ENCODE data around the gene PABPN1L.

GRCh38 chr16:88817785-88818574, 48.5 kb downstream of the PABPN1L start:
- TF ChIP-seq EZH2 (IDR thresholded peaks at IDR 0.05; ENCODE audit: borderline replicate concordance, control insufficient read depth, low read depth, low read length), result no peak
- no peak for TF ChIP-seq POLR2AphosphoS5 (IDR thresholded peaks at IDR 0.05; ENCODE audit: low read length)
- TF ChIP-seq CTCF (IDR thresholded peaks at IDR 0.05 in 2 of 3, conservative IDR thresholded peaks at IDR 0.05 in 1 of 3; ENCODE audit: control insufficient read depth in 2 of 3, extremely low read depth in 1 of 3, insufficient read depth in 1 of 3, low read depth in 3 of 3, low read length in 3 of 3), result no peak
- no peak for TF ChIP-seq CEBPB (IDR thresholded peaks at IDR 0.05; ENCODE audit: borderline replicate concordance in 1 of 2, low read depth in 2 of 2, low read length in 2 of 2)
- TF ChIP-seq CREM (IDR thresholded peaks at IDR 0.05; ENCODE audit: low read depth), result no peak
- no peak; the same call in 1 of the 2 replicates for TF ChIP-seq POLR2A (IDR thresholded peaks at IDR 0.05; ENCODE audit: low read depth, low read length)
- no peak for TF ChIP-seq POLR2AphosphoS2 (IDR thresholded peaks at IDR 0.05; ENCODE audit: low read depth, low read length)
- no peak for TF ChIP-seq STAT3 (IDR thresholded peaks at IDR 0.05; ENCODE audit: low read depth, low read length)
- TF ChIP-seq RELB (IDR thresholded peaks at IDR 0.05; ENCODE audit: low read depth), result no peak
- no peak for TF ChIP-seq TAF1 (IDR thresholded peaks at IDR 0.05; ENCODE audit: borderline replicate concordance, low read depth, low read length)
